NCI-H526 (cell line): ENCODE results near the gene SPRED2.
"Not testable (repeated sequence)": the region's sequence is repeated elsewhere in the genome, so short reads cannot be mapped to it uniquely, and the experiment has no call there.

Source experiments
- DNase-seq, 2 experiments: peaks; one replicate each; lab custom pipeline; 2025; lab: John Stamatoyannopoulos, UW

Gene SPRED2

GRCh38 chr2:65343386-65343785, 89.0 kb downstream of the SPRED2 start:
- no peak for DNase-seq

- no peak for DNase-seq
These were observed 91.3 kb downstream of the SPRED2 start for GRCh38 chr2:65340898-65341681.

GRCh38 chr2:65339648-65340047, 92.8 kb downstream of the SPRED2 start:
- no peak for DNase-seq

GRCh38 chr2:65338830-65339495, 93.4 kb downstream of the SPRED2 start:
- not testable (repeated sequence) for DNase-seq

- not testable (repeated sequence) for DNase-seq
These were observed 94.5 kb downstream of the SPRED2 start for GRCh38 chr2:65337915-65338314.

- DNase-seq = no peak
These were observed 97.7 kb downstream of the SPRED2 start for GRCh38 chr2:65334714-65335113.

- no peak for DNase-seq
These were observed 100.9 kb downstream of the SPRED2 start for GRCh38 chr2:65331336-65332025.

GRCh38 chr2:65329525-65329924, 102.9 kb downstream of the SPRED2 start:
- DNase-seq = no peak

- no peak for DNase-seq
These were observed 106.1 kb downstream of the SPRED2 start for GRCh38 chr2:65326276-65326675.

- DNase-seq = no peak
These were observed 107.3 kb downstream of the SPRED2 start for GRCh38 chr2:65325066-65325465.

- DNase-seq = no peak
These were observed 111.5 kb downstream of the SPRED2 start for GRCh38 chr2:65320946-65321345.

- DNase-seq = no peak
These were observed 112.2 kb downstream of the SPRED2 start for GRCh38 chr2:65320042-65320725.

- DNase-seq = no peak
These were observed 112.7 kb downstream of the SPRED2 start for GRCh38 chr2:65319674-65320041.

GRCh38 chr2:65319072-65319673, 113.2 kb downstream of the SPRED2 start:
- DNase-seq = no peak

- no peak for DNase-seq
These were observed 114.6 kb downstream of the SPRED2 start for GRCh38 chr2:65317841-65318240.

- DNase-seq = not testable (repeated sequence)
These were observed 115.0 kb downstream of the SPRED2 start for GRCh38 chr2:65317351-65317750.

GRCh38 chr2:65316072-65316471, 116.3 kb downstream of the SPRED2 start:
- DNase-seq = no peak

- no peak for DNase-seq
These were observed 117.5 kb downstream of the SPRED2 start for GRCh38 chr2:65314801-65315441.

- no peak for DNase-seq
These were observed 118.5 kb downstream of the SPRED2 start for GRCh38 chr2:65313954-65314256.

- DNase-seq = no peak
These were observed 119.1 kb downstream of the SPRED2 start for GRCh38 chr2:65313126-65313953.

GRCh38 chr2:65311596-65311995, 120.8 kb downstream of the SPRED2 start:
- DNase-seq = no peak
